Panc1 (cell line): ENCODE data around the gene MYO7B. TPM values are rescaled to one million over a fixed set of nuclear protein-coding genes. Genes with fewer than 3 reads are reported as not detected.

Experiments
- ATAC-seq: fragments of 200-7000 bp; cut with Tn5 transposase; 2 replicates; pipeline ENCODE4 v1.9.1; 2020; ENCODE audit warnings: mild to moderate bottlenecking, moderate library complexity
- BruUV-seq: library from RNA; stranded (reverse); fragments of 400-500 nt; replicated peaks from 2 replicates; lab custom pipeline; 2021; lab: Mats Ljungman, UMichigan
- CTCF ChIA-PET: fragments of 300-600 bp; sonication (Branson Sonifier 250); formaldehyde crosslinking; loops from one replicate; lab custom pipeline; 2022; ENCODE audit warnings: antibody characterized with exemption; lab: Charles Lee
- POLR2A ChIA-PET: fragments of 300-600 bp; sonication (Branson Sonifier 250); formaldehyde crosslinking; loops from one replicate; lab custom pipeline; 2022; ENCODE audit warnings: antibody characterized with exemption; lab: Charles Lee
- DNase-seq: peaks from one replicate; pipeline ENCODE4 v3.0.0-alpha.2; 2010; ENCODE audit warnings: low read depth, low spot score
- H3K27ac ChIP-seq: 2 replicates; pipeline ENCODE4 v1.5.1; 2011; ENCODE audit warnings: mild to moderate bottlenecking, low read length, inconsistent platforms
- H3K27me3 ChIP-seq: fragments of 200-500 bp; sonication (Bioruptor generic); 2 replicates; pipeline ENCODE4 v1.6.0; 2014; ENCODE audit warnings: low read length, inconsistent platforms; ENCODE audit not compliant: control insufficient read depth, insufficient read depth
- H3K36me3 ChIP-seq: fragments of 200-500 bp; sonication (Bioruptor generic); 2 replicates; pipeline ENCODE4 v1.5.1; 2014; ENCODE audit warnings: inconsistent platforms, mild to moderate bottlenecking, low read length, moderate library complexity; ENCODE audit not compliant: control insufficient read depth, insufficient read depth
- H3K4me1 ChIP-seq: 2 replicates; pipeline ENCODE4 v1.5.1; 2011; ENCODE audit warnings: inconsistent platforms, mild to moderate bottlenecking, low read length, moderate library complexity; ENCODE audit not compliant: control insufficient read depth, insufficient read depth
- H3K4me3 ChIP-seq, 2 experiments: 2 replicates each; pipeline ENCODE4 v1.5.1; 2011 to 2012; ENCODE audit warnings: low read depth in 2 of 2, low read length in 2 of 2, mild to moderate bottlenecking in 2 of 2, inconsistent platforms in 1 of 2, moderate library complexity in 1 of 2
- H3K9me3 ChIP-seq: fragments of 200-500 bp; sonication (Bioruptor generic); 2 replicates; pipeline ENCODE4 v1.5.1; 2014; ENCODE audit warnings: low read depth, mild to moderate bottlenecking, inconsistent platforms, low read length, moderate library complexity; ENCODE audit not compliant: control insufficient read depth, insufficient read depth
- CTCF ChIP-seq: fragments of 450-650 bp; IDR thresholded peaks from 2 replicates; pipeline ENCODE4 v1.5.1; 2017; ENCODE audit warnings: mild to moderate bottlenecking
- POLR2AphosphoS5 ChIP-seq: IDR thresholded peaks from 2 replicates; pipeline ENCODE4 v1.6.1; 2012; ENCODE audit warnings: mild to moderate bottlenecking, low read depth, low read length, moderate library complexity
- REST ChIP-seq, 2 experiments: IDR thresholded peaks; 2 replicates each; pipeline ENCODE4 v1.6.1; 2011 to 2012; ENCODE audit warnings: low read depth in 2 of 2, control low read depth in 1 of 2, low read length in 1 of 2, mild to moderate bottlenecking in 1 of 2, moderate library complexity in 1 of 2; ENCODE audit not compliant: insufficient read depth in 1 of 2
- SIN3A ChIP-seq: IDR thresholded peaks from 2 replicates; pipeline ENCODE4 v1.6.1; 2012; ENCODE audit warnings: low read depth, mild to moderate bottlenecking, low read length, moderate library complexity, borderline replicate concordance; ENCODE audit not compliant: insufficient read depth
- TCF7L2 ChIP-seq: IDR thresholded peaks from 2 replicates; pipeline ENCODE4 v1.6.1; 2011; ENCODE audit warnings: mild to moderate bottlenecking, low read depth, low read length, inconsistent platforms
- in situ Hi-C: cut with HindIII; loops from 2 replicates; pipeline ENCODE4 v1.10.0; 2016; ENCODE audit warnings: low sequenced_read_pairs, low pct_unique_long_range_greater_than_20kb
- intact Hi-C: fragments of 100-400 bp; cut with micrococcal nuclease; formaldehyde crosslinking; loops from one replicate; pipeline ENCODE4 v1.10.0; 2022; ENCODE audit not compliant: unreplicated experiment
- total RNA-seq: library from RNA; stranded (reverse); gene quantifications from one replicate; pipeline ENCODE4 v1.2.1, GENCODE V29; 2021; ENCODE audit not compliant: unreplicated experiment

MYO7B gene
- total RNA-seq, 1 experiment from 2014 or later: 0.15 TPM

- BruUV-seq: no TSS peak
- DNase-seq (no peak), ATAC-seq (no peak)
- ChIA-PET CTCF (interaction anchor here (2.8 kb wide), 1 partner anchor 62 kb away, joined by 13 read pairs; no protein-coding TSS in a partner anchor), POLR2A (no interaction called here)
- Histone ChIP-seq H3K27me3 (no peaks in the 10 kb centered on the region), H3K4me1 (0 out of 2 replicates have a peak, but pooled peaks cover 4% of the 10 kb centered on the region), H3K4me3 (no peak overlapping the region), H3K9me3 (no peaks in the 10 kb centered on the region), H3K27ac (no peak overlapping the region), H3K36me3 (no peaks in the 10 kb centered on the region)
- intact Hi-C loops (no loop called here), in situ Hi-C loops (no loop called here)
- TF ChIP-seq CTCF (no peak), POLR2AphosphoS5 (no peak), TCF7L2 (no peak), REST (IDR thresholded peaks at IDR 0.05; ENCODE audit: insufficient read depth in 1 of 2, low read depth in 2 of 2, low read length in 1 of 2) (no peak), SIN3A (no peak)
These were observed 117.4 kb downstream of the MYO7B start for GRCh38 chr2:127652786-127653357.

GRCh38 chr2:127653421-127654083 lies 118.1 kb downstream of the MYO7B start:
- TF ChIP-seq TCF7L2 (no peak), CTCF (no peak), REST (IDR thresholded peaks at IDR 0.05; ENCODE audit: insufficient read depth in 1 of 2, low read depth in 2 of 2, low read length in 1 of 2) (no peak), SIN3A (no peak), POLR2AphosphoS5 (no peak)
- ATAC-seq: no peak
- Histone ChIP-seq H3K27me3 (no peaks in the 10 kb centered on the region), H3K9me3 (no peaks in the 10 kb centered on the region), H3K27ac (no peak overlapping the region), H3K4me3 (no peak overlapping the region), H3K4me1 (0 out of 2 replicates have a peak, but pooled peaks cover 4% of the 10 kb centered on the region), H3K36me3 (no peaks in the 10 kb centered on the region)
- in situ Hi-C loops (no loop called here), intact Hi-C loops (no loop called here)
- DNase-seq: no peak
- ChIA-PET POLR2A (no interaction called here), CTCF (interaction anchor here (2.8 kb wide), 1 partner anchor 63 kb away, joined by 13 read pairs; no protein-coding TSS in a partner anchor)
- BruUV-seq: no TSS peak
